OCI-M1 (cell line): ENCODE data around the gene UBE2Z.
"Not testable (repeated sequence)": the region's sequence is repeated elsewhere in the genome, so short reads cannot be mapped to it uniquely, and the experiment has no call there.

Experiments
- DNase-seq: peaks from one replicate; lab custom pipeline; 2025; lab: John Stamatoyannopoulos, UW

UBE2Z gene

GRCh38 chr17:48908047-48908843, at the start of gene UBE2Z:
Gene UBE2Z, plus strand, starts transcription at chr17:48908407. Its CDS starts 97 bp downstream, at chr17:48908504.
- peak; percentile 97 for DNase-seq

GRCh38 chr17:48860034-48860433, 48.2 kb upstream of the UBE2Z start:
- DNase-seq = no peak

GRCh38 chr17:48860456-48860855, 47.8 kb upstream of the UBE2Z start:
- no peak for DNase-seq

DNA sequence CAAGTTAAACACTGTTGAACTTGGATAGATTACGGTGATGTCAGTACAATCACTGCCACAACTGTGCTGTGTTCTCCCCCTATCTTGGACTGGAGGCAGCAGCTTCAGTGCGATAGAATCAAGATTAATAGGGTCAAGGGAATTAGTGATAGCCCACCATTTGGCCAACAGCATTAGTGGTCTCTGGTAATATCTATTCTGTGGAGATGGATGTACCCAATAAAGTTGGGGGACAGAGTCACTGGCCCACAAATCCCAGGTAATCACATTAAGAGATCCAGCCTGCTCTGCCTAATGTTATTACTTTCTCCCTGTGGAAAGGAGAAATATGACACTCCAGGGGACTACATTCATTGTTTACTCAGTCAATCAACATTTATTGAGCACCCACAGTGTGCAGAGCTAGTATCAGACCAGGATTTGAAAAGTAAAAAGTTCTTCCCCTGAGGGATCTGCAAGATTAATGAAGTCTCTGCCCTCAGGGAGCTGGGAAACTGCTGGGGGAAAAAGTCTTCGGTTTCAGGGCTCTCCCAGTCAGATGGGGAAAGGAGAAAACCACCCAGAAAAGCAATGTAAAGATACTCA, 39.2 kb upstream of the UBE2Z start:
- DNase-seq = no peak

- DNase-seq = no peak
Measured at GRCh38 chr17:48869821-48870318, 38.3 kb upstream of the UBE2Z start.

GRCh38 chr17:48871035-48871550, 37.1 kb upstream of the UBE2Z start:
- peak; percentile 27 for DNase-seq

- DNase-seq = no peak
Measured at GRCh38 chr17:48871551-48872351, 36.5 kb upstream of the UBE2Z start.

GRCh38 chr17:48872409-48872808, 35.8 kb upstream of the UBE2Z start:
- not testable (repeated sequence) for DNase-seq

DNA sequence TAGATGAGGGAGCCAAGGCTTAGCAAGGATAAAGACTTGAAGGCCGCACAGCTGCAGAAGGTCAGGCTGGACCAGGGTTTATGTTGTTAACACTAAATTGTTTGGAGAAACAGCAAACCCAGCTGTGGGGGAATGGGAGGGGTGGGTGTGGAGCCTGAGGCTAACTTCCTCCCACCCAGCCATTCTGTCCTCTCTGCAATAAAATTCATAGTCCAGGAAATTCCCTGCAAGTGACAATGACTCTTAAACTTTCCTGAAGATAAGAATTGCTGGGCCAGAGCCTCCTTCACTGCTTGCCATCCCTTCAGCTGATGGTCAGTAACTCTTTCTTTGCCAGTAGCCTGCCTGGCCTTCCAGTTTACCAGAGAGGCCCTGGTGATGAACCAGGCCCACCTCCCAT, 35.0 kb upstream of the UBE2Z start:
- DNase-seq = no peak

DNA sequence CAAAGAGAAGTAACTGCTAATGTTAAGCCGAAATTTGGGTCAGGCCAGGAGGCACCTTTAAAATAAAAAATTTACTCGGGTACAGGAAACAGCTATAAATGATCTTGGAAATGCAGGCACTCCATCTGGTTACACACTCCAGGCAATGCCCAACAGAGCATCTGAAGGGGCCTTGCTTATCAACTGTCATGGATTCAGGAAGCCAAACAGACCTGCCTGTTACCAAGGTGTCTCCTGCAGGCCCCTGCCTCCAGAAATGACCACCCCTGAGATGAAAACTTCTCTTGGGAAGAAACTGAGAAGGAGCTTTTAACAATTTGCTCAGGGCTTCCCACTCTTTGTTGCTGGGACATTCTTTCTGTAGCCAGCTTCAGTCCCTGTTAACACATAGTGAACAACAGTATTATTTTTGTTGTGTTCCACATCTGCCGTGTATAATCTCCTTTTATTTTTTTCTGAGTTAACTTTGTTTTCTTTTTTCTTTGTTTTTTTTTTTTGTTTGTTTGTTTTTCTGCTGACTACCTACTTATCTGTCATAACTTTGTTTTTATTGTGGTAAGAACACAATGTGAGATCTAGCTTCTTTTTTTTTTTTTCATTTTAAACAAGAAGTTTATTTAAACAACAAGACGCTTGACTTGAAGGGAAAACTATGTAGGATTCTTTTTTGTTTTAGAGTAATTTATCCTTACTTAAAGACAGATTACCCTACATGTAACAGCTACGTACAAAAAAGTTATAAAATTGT, 34.3 kb upstream of the UBE2Z start:
- DNase-seq = no peak

DNA sequence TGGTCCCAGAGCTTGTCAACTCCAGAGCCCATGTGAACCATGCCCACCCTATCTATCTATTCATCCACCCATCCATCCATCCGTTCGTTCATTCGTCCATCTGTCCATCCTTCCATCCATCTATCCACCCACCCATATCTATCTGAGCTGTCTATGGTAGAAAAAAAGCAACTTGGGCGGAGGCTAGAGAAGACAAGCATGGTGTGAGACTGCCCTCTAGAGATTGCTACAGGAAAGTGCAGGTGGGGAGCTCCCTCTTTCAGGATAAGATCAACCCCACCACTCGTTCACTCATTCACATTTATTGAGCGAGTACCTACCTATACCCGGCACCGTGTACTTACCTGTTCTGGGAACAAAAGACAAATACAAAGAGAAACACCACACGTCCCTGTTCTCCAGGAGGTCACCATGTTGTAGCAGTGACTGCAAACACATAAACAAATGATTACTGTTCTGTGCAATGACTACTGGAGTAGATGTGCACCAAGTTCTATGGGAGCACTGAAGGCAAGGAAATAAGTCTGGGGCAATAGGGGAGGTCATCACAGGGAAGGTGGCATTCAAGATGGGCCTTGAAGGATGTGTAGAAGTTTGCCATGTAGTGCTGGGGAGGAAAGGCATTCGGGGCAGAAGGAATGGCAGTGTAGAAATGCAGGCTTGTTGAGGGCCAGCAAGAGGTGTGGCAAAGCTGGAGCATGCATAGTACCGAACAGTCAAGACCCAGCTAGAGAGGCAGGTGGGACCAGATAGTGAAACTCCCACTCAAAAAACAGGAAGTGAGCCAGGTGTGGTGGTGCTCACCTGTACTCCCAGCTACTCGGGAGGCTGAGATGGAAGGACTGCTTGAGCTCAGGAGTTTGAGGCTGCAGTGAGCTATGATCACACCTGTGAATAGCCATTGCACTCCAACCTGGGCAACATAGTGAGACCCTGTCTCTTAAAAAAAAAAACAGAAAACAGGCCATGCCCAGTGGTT, 29.0 kb upstream of the UBE2Z start:
- DNase-seq = peak; percentile 85

GRCh38 chr17:48882272-48882671, 25.9 kb upstream of the UBE2Z start:
- DNase-seq = no peak

- DNase-seq = no peak
Measured at GRCh38 chr17:48883171-48883570, 25.0 kb upstream of the UBE2Z start.

- DNase-seq = no peak
Measured at GRCh38 chr17:48890086-48890485, 18.1 kb upstream of the UBE2Z start.

GRCh38 chr17:48892940-48893645, 15.1 kb upstream of the UBE2Z start:
- no peak for DNase-seq

DNA sequence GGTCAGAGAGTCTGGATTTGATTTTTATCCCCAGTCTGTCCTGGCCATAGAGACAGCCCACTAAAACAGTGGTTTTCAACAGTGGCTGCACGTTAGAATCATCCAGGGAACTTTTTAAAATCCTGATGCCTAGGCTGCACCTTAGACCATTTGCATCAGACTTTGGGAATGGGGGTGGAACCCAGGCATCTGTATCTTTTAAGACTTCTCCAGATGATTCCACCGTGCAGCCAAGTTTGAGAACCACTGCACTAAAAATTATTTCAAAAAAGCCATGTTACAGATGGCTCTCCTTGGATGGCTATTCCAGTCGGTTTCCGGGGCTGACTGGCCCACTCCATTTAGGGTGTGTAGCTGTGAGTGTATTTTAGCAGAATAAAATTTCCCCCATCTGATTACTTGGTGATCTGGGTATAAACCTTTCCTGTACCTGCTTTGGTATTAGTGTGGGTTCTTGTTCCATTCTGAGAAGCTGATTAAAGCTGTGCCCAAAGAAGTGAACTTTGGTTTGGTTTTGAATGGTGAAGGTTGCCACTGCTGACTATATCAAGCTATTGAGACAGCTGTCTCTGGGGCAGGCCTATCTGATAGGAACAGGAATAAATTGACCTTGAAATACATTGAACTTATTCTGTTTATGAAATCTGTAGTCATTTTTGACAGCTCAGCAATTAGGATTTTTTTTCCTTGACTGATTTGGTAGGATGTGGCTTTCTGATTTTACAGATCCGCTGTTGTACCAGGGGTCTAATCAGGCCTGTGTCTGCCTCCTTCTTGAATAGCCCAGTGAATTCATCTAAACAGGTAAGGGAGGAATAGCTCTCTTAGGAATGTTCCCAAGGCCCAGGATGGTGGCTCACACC, 14.3 kb upstream of the UBE2Z start:
- no peak for DNase-seq

- DNase-seq = no peak
Measured at GRCh38 chr17:48894886-48895285, 13.3 kb upstream of the UBE2Z start.

GRCh38 chr17:48901241-48901640, 7.0 kb upstream of the UBE2Z start:
- DNase-seq = no peak

DNA sequence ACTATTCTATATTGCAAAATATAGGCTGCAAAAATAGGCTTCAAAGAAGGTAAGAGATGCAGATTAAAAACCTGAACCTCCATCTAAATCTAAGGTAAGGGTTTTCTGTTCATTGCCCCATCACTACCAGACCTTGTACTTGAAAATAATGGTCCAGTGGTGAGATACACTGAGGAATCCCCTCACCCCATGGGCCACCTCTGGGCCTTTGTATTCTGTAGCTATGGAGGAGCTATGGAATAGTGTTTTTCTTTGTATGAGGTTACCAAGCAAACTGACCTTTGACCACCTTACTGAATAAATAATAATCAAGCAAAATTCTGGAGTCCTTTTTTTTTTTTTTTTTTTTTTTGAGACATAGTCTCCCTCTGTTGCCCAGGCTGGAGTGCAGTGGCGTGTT, 4.8 kb upstream of the UBE2Z start:
- DNase-seq = no peak
